Measurements from ENCODE around the gene ZNF618.

ZNF618 gene

GRCh38 chr9:113957821-113958341 lies 81.8 kb downstream of the ZNF618 start:
- no peak for DNase-seq (ENCODE audit: low read depth in 2 of 2)

- DNase-seq (ENCODE audit: low read depth in 2 of 2), result no peak
Observed at GRCh38 chr9:113958556-113958955, 82.4 kb downstream of the ZNF618 start.

GRCh38 chr9:113960768-113961167 lies 84.7 kb downstream of the ZNF618 start:
- no peak for DNase-seq (ENCODE audit: low read depth in 2 of 2)

DNA sequence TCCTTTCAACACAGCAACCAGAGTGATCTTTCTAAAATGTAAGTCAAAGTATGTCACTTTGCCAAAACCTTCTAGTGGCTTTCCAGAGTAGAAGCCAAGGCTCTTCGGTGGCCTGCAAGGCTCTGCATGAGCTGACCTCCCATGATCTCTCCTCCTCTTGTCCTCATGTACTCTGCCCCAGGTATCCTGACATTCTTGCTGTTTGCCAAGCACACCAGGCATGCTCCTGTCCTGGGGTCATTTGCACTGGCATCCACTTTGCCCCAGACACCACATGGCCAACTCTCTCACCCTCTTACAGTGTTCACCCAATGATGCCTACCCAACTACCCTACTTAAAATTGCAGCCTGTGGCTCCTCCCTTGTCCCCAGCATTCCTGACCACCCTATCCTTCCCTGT lies 86.3 kb downstream of the ZNF618 start:
- no peak for DNase-seq (ENCODE audit: low read depth in 2 of 2)

- peak; percentile 15 to 18 for DNase-seq (ENCODE audit: low read depth in 2 of 2)
Observed at GRCh38 chr9:113963017-113963620, 87.0 kb downstream of the ZNF618 start.

DNA sequence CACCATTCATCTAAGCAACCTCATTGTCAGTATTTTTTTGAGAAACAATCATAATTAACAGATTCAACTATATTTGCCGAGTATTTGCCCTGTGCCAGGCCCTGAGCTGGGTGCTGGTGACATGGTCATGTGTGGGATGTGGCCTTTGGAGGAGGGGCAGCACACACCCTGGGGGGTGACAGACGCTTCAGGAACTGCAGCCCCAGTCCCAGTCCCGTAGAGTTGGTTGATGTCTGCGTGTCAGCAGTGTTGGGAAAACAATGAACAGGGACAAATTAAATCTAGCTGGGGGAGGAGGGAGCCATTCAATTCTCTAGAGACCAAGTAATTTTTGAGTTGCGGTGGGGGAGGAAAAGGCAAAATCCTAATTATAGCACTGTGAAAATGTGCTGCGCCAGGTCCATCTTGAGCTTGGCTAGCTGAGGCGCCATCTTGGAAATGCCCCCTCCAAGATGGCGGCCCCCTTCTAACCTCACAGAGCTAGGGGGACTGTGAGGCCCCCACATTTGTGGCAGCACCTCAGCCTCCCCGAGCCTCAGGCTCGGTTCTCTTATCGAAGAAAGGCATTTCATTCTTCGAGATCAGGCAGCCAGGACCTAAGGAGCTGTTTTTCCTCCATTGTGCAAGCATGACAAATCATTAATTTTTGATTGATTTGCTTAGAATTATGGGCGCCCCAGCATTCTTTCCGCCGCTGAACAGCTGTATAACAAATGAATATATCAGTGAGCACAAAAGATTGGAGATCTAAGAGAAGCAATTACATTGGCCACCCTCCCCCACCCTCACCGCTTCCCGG lies 87.8 kb downstream of the ZNF618 start:
- no peak for DNase-seq (ENCODE audit: low read depth in 2 of 2)

GRCh38 chr9:113964495-113965170 lies 88.5 kb downstream of the ZNF618 start:
- no peak for DNase-seq (ENCODE audit: low read depth in 2 of 2)

DNA sequence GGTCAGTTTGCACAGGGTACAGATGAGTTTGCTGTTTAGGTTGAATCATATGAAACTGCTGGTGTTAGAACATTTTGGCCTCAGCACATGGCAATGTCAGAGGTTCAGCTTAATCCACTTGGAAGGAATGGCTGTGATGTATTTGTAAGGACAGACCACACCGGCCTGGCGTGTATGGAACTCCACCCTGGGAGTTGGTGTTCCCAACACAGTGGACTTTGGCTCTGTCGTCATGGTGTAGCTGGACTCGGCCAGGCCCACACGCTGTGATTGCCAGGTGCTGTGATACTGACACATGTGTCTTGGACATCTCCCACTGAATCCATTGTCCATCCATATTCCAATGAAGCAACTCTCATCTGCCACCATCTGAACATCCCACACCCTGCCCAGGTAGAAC lies 90.3 kb downstream of the ZNF618 start:
- DNase-seq (ENCODE audit: low read depth in 2 of 2), result no peak

DNA sequence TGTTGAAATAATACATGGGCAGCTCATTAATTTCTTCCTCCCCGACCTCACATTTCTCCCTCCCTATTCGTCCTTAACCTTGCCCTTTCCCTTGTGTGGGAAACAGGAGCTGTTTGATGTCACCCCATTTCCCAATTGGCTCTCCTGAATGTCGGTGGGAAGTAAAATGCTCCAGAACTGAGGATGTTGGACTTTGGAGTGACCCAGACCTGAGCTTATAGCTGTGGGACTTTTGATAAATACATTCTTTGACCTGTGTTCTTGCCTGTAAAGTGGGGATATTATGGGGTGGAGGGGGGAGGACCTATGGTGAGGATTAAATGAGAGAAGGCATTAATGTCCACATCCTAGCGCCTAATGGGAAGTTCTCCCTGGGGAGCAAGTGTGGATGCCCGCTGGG lies 91.3 kb downstream of the ZNF618 start:
- no peak for DNase-seq (ENCODE audit: low read depth in 2 of 2)

DNA sequence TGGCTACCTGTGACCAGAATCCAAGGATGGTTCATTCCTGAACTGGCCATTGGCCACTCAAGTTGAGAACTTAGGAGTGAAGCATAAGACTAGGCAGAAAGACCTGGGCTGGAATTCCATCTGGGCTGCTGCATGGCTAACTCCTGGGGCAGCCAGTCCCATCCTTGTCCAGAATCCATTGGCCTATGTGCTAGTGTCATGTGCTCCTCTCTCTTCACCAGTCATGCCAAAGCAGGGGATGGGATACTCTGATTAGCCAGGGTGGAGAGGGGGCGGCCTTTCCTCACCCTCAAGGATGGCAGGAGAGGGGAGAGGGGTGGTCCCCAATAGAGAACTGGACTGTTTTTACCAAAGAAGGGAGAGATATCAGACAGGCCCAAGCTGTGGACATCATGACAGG lies 93.2 kb downstream of the ZNF618 start:
- no peak for DNase-seq (ENCODE audit: low read depth in 2 of 2)

DNA sequence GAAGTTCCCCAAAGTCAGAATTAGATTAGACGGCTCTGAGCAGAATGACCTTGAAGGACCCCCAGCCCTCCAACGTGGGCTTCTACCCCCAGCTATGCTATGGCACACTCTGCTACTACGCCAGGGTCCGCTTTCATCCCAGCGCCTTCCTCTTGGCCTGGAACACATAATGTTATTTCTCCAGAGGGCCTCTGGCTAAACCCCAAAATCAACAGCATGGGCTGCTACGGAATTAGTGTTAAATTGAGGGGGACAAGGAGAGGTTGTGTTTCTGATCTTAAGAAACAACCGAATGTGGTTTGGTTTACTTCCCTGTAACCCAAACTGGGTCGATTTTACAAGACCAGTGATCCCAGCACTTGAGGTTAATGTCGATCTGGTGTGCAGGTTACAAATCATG lies 97.1 kb downstream of the ZNF618 start:
- DNase-seq (ENCODE audit: low read depth in 2 of 2), result no peak

GRCh38 chr9:113973963-113974413 lies 97.9 kb downstream of the ZNF618 start:
- DNase-seq (ENCODE audit: low read depth in 2 of 2), result no peak

GRCh38 chr9:113976915-113977314 lies 100.8 kb downstream of the ZNF618 start:
- no peak for DNase-seq (ENCODE audit: low read depth in 2 of 2)

- no peak for DNase-seq (ENCODE audit: low read depth in 2 of 2)
Observed at GRCh38 chr9:113978725-113979342, 102.7 kb downstream of the ZNF618 start.

GRCh38 chr9:113979343-113980127 lies 103.4 kb downstream of the ZNF618 start:
- DNase-seq (ENCODE audit: low read depth in 2 of 2), result no peak

DNA sequence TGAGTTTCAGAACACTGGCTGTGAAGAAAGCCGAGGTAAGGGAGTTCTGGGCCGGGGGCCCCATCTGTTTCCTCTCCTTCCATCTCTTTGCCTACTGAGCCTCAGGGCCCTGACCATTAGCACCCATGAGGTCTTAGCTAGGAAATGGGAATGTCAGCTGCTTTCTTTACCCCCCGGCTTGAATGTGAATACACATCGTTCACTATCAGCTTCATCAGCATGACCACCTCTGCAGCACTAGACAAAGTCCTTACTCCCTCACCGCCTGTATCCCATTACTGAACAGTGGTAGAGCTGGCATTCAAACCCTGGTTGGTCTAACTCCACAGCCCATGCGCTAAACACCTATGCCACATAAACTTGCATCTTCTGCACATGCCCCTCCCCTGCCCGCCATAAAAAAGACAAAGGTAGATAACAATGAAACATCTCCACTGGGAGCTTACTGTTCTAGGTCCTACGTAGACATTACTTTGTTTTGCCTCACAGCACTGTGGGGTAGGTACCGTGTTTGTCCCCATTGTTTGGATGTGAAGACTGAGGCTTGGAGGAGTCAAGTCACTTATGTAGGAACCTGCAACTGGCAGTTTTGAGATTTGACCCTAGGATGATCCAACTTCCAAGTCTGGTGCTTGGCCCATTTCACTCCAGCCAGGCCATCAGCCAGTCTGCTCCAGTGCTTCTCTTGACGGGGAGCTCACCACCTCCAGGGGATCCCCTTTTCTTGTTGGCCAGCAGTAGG lies 108.7 kb downstream of the ZNF618 start:
- no peak for DNase-seq (ENCODE audit: low read depth in 2 of 2)

- DNase-seq (ENCODE audit: low read depth in 2 of 2), result no peak
Observed at GRCh38 chr9:113985968-113986585, 110.0 kb downstream of the ZNF618 start.

DNA sequence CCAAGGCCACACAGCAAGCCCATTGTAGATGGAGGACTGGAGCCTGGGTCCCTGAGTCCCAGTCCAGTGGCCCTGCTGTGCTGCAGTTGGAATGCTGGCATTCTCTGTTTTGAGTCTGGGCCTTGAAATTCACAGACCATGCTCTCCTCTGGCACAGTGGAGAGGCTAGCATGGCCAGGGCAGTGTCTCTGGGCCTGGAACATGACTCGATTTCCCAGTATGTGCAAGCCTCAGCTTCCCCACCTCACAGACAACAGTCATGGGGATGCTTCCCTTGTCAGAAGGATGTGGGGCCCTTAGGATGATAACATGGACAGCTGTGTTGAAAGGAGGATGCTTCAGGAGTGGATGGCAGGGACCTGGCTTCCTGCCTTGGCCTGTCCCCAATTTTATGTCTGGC lies 110.8 kb downstream of the ZNF618 start:
- DNase-seq (ENCODE audit: low read depth in 2 of 2), result no peak

DNA sequence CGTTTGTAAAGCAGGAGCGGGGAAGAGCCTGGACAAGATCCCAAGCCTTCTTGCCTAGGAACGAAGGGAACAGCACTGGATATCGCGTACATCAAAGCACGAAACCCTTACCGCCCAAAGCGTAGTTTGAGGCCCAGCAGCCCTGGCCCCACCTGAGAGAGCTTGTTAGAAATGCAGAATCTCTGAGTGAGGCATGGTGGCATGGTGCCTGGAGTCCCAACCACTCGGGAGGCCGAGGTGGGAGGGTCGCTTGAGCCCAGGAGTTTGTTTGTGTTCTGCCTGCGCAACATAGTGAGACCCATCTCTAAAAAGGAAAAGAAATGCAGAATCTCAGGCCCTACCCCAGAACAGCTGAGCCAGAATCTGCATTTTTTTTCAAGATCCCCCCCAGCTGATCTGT lies 111.4 kb downstream of the ZNF618 start:
- DNase-seq (ENCODE audit: low read depth in 2 of 2), result no peak

DNA sequence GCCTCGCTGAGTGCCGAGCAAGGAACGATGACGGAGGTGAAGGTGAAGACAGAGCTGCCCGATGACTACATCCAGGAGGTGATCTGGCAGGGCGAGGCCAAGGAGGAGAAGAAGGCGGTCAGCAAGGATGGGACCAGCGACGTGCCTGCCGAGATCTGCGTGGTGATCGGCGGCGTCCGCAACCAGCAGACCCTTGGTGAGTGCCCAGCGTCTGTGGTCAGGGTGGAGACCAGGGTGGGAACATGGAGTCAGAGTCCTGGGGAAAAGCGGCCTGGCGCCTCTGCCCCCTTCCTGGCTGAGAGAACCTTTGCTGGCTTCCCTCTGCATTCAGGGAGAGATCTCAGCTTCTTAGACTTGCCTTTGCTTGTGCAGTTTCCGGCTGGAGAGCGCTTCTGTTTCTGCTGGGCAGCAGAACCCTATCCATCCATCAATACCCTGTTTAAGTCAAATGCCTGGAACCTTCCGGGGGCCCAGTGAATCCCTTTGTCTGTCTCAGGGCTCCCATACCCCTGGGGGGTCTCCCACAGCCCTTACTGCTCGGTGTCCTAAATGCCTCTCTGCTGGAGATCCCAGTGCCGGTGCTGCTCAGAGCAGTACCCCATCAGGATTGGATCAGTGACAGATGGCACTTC lies 112.4 kb downstream of the ZNF618 start:
- no peak for DNase-seq (ENCODE audit: low read depth in 2 of 2)

Data from stimulated activated CD8-positive, alpha-beta memory T cell treated with anti-CD3 and anti-CD28 coated beads, Interleukin-15, amount 100 ng/mL, for 48 hours (primary cell).